Panc1 (cell line): ENCODE data around the gene FSIP1. TPM values are rescaled to one million over a fixed set of nuclear protein-coding genes. Genes with fewer than 3 reads are reported as not detected.

Experiments
- ATAC-seq: fragments of 200-7000 bp; cut with Tn5 transposase; 2 replicates; pipeline ENCODE4 v1.9.1; 2020; ENCODE audit warnings: mild to moderate bottlenecking, moderate library complexity
- BruUV-seq: library from RNA; stranded (reverse); fragments of 400-500 nt; replicated peaks from 2 replicates; lab custom pipeline; 2021; lab: Mats Ljungman, UMichigan
- CTCF ChIA-PET: fragments of 300-600 bp; sonication (Branson Sonifier 250); formaldehyde crosslinking; loops from one replicate; lab custom pipeline; 2022; ENCODE audit warnings: antibody characterized with exemption; lab: Charles Lee
- POLR2A ChIA-PET: fragments of 300-600 bp; sonication (Branson Sonifier 250); formaldehyde crosslinking; loops from one replicate; lab custom pipeline; 2022; ENCODE audit warnings: antibody characterized with exemption; lab: Charles Lee
- DNase-seq: peaks from one replicate; pipeline ENCODE4 v3.0.0-alpha.2; 2010; ENCODE audit warnings: low read depth, low spot score
- H3K27ac ChIP-seq: 2 replicates; pipeline ENCODE4 v1.5.1; 2011; ENCODE audit warnings: mild to moderate bottlenecking, low read length, inconsistent platforms
- H3K27me3 ChIP-seq: fragments of 200-500 bp; sonication (Bioruptor generic); 2 replicates; pipeline ENCODE4 v1.6.0; 2014; ENCODE audit warnings: low read length, inconsistent platforms; ENCODE audit not compliant: control insufficient read depth, insufficient read depth
- H3K36me3 ChIP-seq: fragments of 200-500 bp; sonication (Bioruptor generic); 2 replicates; pipeline ENCODE4 v1.5.1; 2014; ENCODE audit warnings: inconsistent platforms, mild to moderate bottlenecking, low read length, moderate library complexity; ENCODE audit not compliant: control insufficient read depth, insufficient read depth
- H3K4me1 ChIP-seq: 2 replicates; pipeline ENCODE4 v1.5.1; 2011; ENCODE audit warnings: inconsistent platforms, mild to moderate bottlenecking, low read length, moderate library complexity; ENCODE audit not compliant: control insufficient read depth, insufficient read depth
- H3K4me3 ChIP-seq, 2 experiments: 2 replicates each; pipeline ENCODE4 v1.5.1; 2011 to 2012; ENCODE audit warnings: low read depth in 2 of 2, low read length in 2 of 2, mild to moderate bottlenecking in 2 of 2, inconsistent platforms in 1 of 2, moderate library complexity in 1 of 2
- H3K9me3 ChIP-seq: fragments of 200-500 bp; sonication (Bioruptor generic); 2 replicates; pipeline ENCODE4 v1.5.1; 2014; ENCODE audit warnings: low read depth, mild to moderate bottlenecking, inconsistent platforms, low read length, moderate library complexity; ENCODE audit not compliant: control insufficient read depth, insufficient read depth
- POLR2AphosphoS5 ChIP-seq: IDR thresholded peaks from 2 replicates; pipeline ENCODE4 v1.6.1; 2012; ENCODE audit warnings: mild to moderate bottlenecking, low read depth, low read length, moderate library complexity
- SIN3A ChIP-seq: IDR thresholded peaks from 2 replicates; pipeline ENCODE4 v1.6.1; 2012; ENCODE audit warnings: low read depth, mild to moderate bottlenecking, low read length, moderate library complexity, borderline replicate concordance; ENCODE audit not compliant: insufficient read depth
- TCF7L2 ChIP-seq: IDR thresholded peaks from 2 replicates; pipeline ENCODE4 v1.6.1; 2011; ENCODE audit warnings: mild to moderate bottlenecking, low read depth, low read length, inconsistent platforms
- in situ Hi-C: cut with HindIII; loops from 2 replicates; pipeline ENCODE4 v1.10.0; 2016; ENCODE audit warnings: low sequenced_read_pairs, low pct_unique_long_range_greater_than_20kb
- intact Hi-C: fragments of 100-400 bp; cut with micrococcal nuclease; formaldehyde crosslinking; loops from one replicate; pipeline ENCODE4 v1.10.0; 2022; ENCODE audit not compliant: unreplicated experiment
- total RNA-seq: library from RNA; stranded (reverse); gene quantifications from one replicate; pipeline ENCODE4 v1.2.1, GENCODE V29; 2021; ENCODE audit not compliant: unreplicated experiment
- TF ChIP-seq, protein P1 (sequence below): fragments of 450-650 bp; IDR thresholded peaks from 2 replicates; pipeline ENCODE4 v1.5.1; 2017; ENCODE audit warnings: mild to moderate bottlenecking
- TF ChIP-seq, protein P2 (sequence below), 2 experiments: IDR thresholded peaks; 2 replicates each; pipeline ENCODE4 v1.6.1; 2011 to 2012; ENCODE audit warnings: low read depth in 2 of 2, control low read depth in 1 of 2, low read length in 1 of 2, mild to moderate bottlenecking in 1 of 2, moderate library complexity in 1 of 2; ENCODE audit not compliant: insufficient read depth in 1 of 2

FSIP1 gene
- total RNA-seq, 1 experiment from 2014 or later = 1.4 TPM

DNA sequence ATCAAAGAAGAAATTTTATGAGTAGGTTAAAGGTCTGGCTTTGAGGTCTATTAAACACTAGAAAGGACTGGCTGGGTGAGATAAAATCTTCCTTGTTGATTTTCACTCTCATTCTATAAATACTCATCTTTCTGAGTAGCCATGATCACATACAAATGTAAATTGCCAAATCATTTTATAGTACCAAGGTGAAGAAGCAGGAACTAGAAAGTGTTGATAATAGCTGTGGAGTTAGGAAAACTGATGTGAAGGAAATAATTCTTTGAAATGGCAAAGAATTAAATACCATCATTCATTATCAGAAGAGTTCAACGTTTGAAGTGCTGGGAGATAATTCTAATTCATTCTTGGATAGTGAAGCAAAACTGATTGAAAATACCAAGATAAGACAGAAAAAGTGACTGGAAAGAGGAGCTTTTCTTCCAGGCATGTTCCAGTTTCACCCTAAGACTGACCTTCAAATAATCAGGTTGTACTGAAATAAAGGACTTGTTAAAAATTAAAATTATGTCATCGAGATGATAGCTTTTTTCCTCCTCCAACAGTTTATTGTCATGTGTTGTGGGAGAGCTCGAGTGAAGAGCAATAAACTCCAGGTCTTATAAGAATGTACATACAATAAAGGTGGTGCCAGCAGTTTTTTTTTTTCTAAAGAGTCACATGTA is 184.3 kb downstream of the FSIP1 start:
- no TSS peak for BruUV-seq
- Histone ChIP-seq H3K4me3 (no peak overlapping the region), H3K36me3 (no peaks in the 10 kb centered on the region), H3K27ac (no peak overlapping the region), H3K4me1 (no peaks in the 10 kb centered on the region), H3K27me3 (no peaks in the 10 kb centered on the region), H3K9me3 (no peaks in the 10 kb centered on the region)
- DNase-seq = no peak
- POLR2A ChIA-PET = interaction anchor here (0.6 kb wide), 1 partner anchor 139 kb away, joined by 4 read pairs; no protein-coding TSS in a partner anchor
- intact Hi-C loops (loop anchor here (10.0 kb wide), 1 partner anchor 156 kb away; no protein-coding TSS in a partner anchor), in situ Hi-C loops (no loop called here)
- TF ChIP-seq, protein P1, sequence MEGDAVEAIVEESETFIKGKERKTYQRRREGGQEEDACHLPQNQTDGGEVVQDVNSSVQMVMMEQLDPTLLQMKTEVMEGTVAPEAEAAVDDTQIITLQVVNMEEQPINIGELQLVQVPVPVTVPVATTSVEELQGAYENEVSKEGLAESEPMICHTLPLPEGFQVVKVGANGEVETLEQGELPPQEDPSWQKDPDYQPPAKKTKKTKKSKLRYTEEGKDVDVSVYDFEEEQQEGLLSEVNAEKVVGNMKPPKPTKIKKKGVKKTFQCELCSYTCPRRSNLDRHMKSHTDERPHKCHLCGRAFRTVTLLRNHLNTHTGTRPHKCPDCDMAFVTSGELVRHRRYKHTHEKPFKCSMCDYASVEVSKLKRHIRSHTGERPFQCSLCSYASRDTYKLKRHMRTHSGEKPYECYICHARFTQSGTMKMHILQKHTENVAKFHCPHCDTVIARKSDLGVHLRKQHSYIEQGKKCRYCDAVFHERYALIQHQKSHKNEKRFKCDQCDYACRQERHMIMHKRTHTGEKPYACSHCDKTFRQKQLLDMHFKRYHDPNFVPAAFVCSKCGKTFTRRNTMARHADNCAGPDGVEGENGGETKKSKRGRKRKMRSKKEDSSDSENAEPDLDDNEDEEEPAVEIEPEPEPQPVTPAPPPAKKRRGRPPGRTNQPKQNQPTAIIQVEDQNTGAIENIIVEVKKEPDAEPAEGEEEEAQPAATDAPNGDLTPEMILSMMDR = no peak
- TF ChIP-seq, protein P2, sequence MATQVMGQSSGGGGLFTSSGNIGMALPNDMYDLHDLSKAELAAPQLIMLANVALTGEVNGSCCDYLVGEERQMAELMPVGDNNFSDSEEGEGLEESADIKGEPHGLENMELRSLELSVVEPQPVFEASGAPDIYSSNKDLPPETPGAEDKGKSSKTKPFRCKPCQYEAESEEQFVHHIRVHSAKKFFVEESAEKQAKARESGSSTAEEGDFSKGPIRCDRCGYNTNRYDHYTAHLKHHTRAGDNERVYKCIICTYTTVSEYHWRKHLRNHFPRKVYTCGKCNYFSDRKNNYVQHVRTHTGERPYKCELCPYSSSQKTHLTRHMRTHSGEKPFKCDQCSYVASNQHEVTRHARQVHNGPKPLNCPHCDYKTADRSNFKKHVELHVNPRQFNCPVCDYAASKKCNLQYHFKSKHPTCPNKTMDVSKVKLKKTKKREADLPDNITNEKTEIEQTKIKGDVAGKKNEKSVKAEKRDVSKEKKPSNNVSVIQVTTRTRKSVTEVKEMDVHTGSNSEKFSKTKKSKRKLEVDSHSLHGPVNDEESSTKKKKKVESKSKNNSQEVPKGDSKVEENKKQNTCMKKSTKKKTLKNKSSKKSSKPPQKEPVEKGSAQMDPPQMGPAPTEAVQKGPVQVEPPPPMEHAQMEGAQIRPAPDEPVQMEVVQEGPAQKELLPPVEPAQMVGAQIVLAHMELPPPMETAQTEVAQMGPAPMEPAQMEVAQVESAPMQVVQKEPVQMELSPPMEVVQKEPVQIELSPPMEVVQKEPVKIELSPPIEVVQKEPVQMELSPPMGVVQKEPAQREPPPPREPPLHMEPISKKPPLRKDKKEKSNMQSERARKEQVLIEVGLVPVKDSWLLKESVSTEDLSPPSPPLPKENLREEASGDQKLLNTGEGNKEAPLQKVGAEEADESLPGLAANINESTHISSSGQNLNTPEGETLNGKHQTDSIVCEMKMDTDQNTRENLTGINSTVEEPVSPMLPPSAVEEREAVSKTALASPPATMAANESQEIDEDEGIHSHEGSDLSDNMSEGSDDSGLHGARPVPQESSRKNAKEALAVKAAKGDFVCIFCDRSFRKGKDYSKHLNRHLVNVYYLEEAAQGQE (IDR thresholded peaks at IDR 0.05; ENCODE audit: insufficient read depth in 1 of 2, low read depth in 2 of 2, low read length in 1 of 2) = no peak
- TF ChIP-seq POLR2AphosphoS5 (no peak), SIN3A (no peak), TCF7L2 (no peak)
- ATAC-seq = no peak
- CTCF ChIA-PET = interaction anchor here (0.6 kb wide), 1 partner anchor 1116 kb away, joined by 3 read pairs; no protein-coding TSS in a partner anchor

DNA sequence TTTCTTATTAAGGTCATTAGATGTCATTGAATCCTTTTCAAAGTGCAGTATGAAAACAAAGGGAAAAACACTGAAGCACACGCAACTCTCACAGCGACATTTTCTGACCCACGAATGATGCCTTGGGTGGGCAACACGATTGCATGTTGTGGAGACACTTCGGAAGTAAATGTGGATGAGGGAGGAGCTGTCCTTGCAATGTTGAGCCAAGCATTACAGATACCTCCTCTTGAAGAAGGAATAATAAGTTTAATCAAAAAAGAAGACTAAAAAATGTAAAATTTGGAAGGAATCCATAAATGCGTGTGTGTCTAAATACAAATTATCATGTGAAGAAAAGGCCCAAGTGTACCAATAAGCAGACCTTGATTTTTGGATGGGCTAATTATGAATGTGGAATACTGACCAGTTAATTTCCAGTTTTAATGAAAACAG is 184.9 kb downstream of the FSIP1 start:
- POLR2A ChIA-PET = no interaction called here
- in situ Hi-C loops (no loop called here), intact Hi-C loops (loop anchor here (10.0 kb wide), 1 partner anchor 157 kb away; no protein-coding TSS in a partner anchor)
- no peak for DNase-seq
- Histone ChIP-seq H3K4me1 (no peaks in the 10 kb centered on the region), H3K9me3 (no peaks in the 10 kb centered on the region), H3K27me3 (no peaks in the 10 kb centered on the region), H3K4me3 (no peak overlapping the region), H3K36me3 (no peaks in the 10 kb centered on the region), H3K27ac (no peak overlapping the region)
- ATAC-seq = no peak
- BruUV-seq = no TSS peak
- TF ChIP-seq, protein P1 = no peak
- no peak for TF ChIP-seq SIN3A
- TF ChIP-seq, protein P2 (IDR thresholded peaks at IDR 0.05; ENCODE audit: insufficient read depth in 1 of 2, low read depth in 2 of 2, low read length in 1 of 2) = no peak
- TF ChIP-seq TCF7L2 = no peak
- CTCF ChIA-PET = no interaction called here
